Epithelial cell of proximal tubule (primary cell): ENCODE measurements around the gene MED13L. TPM values are rescaled to one million over a fixed set of nuclear protein-coding genes. Genes with fewer than 3 reads are reported as not detected.
A peak's percentile ranks its signal among the peaks of the same experiment; 100 is the strongest.

Experiments
- DNase-seq: peaks from one replicate; pipeline ENCODE4 v3.0.0-alpha.2; 2011; ENCODE audit warnings: low read depth
- H3K4me3 ChIP-seq: 2 replicates; pipeline ENCODE4 v1.5.1; 2011; ENCODE audit warnings: low read depth, mild to moderate bottlenecking, low read length
- CTCF ChIP-seq: conservative IDR thresholded peaks from 2 replicates; pipeline ENCODE4 v1.5.1; 2012; ENCODE audit warnings: low read depth, mild to moderate bottlenecking, low read length
- total RNA-seq: library from RNA; depleted of rRNA; stranded (reverse); fragments of >200 nt; gene quantifications from 2 replicates; pipeline ENCODE4 v1.2.3, GENCODE V29; 2015

MED13L gene
- total RNA-seq, 1 donor from 2014 or later = 37.9 TPM

- DNase-seq = no peak
- H3K4me3 ChIP-seq = no peak overlapping the region
- no peak for TF ChIP-seq CTCF
Measured at GRCh38 chr12:115950959-115951358, 326.5 kb downstream of the MED13L start.

GRCh38 chr12:115949675-115950074 is 327.8 kb downstream of the MED13L start:
- DNase-seq = no peak
- no peak for TF ChIP-seq CTCF
- no peak overlapping the region for H3K4me3 ChIP-seq

GRCh38 chr12:115947696-115948062 is 329.8 kb downstream of the MED13L start:
- H3K4me3 ChIP-seq = no peak overlapping the region
- TF ChIP-seq CTCF = peak; percentile 34
- no peak for DNase-seq

- no peak overlapping the region for H3K4me3 ChIP-seq
- DNase-seq = no peak
- TF ChIP-seq CTCF = peak; percentile 50
Measured at GRCh38 chr12:115946867-115947695, 330.4 kb downstream of the MED13L start.

GRCh38 chr12:115946092-115946491 is 331.4 kb downstream of the MED13L start:
- TF ChIP-seq CTCF = no peak
- DNase-seq = no peak
- H3K4me3 ChIP-seq = no peak overlapping the region

GRCh38 chr12:115945491-115945885 is 332.0 kb downstream of the MED13L start:
- no peak for TF ChIP-seq CTCF
- H3K4me3 ChIP-seq = no peak overlapping the region
- DNase-seq = no peak
